Upper lobe of left lung (tissue), 4 donors: ENCODE results near the gene WDR76.

Experiments used
- CTCF ChIP-seq, 6 experiments: fragments of 450-650 bp in 4 of 6; fragments of 200-600 bp in 2 of 6; sonication (generic) in 2 of 6; IDR thresholded peaks; one replicate each; pipeline ENCODE4 v1.5.1; 2016 to 2019; ENCODE audit warnings: antibody characterized with exemption in 6 of 6
- EP300 ChIP-seq, 4 donors: sonication (generic); formaldehyde crosslinking; IDR thresholded peaks; one replicate each; pipeline ENCODE4 v1.5.1; 2017; ENCODE audit warnings: antibody characterized with exemption in 4 of 4, control low read depth in 2 of 4
- POLR2A ChIP-seq, 4 donors: fragments of 450-650 bp; IDR thresholded peaks; one replicate each; pipeline ENCODE4 v1.5.1; 2016 to 2017; ENCODE audit warnings: antibody characterized with exemption in 4 of 4, mild to moderate bottlenecking in 2 of 4

- TF ChIP-seq CTCF (IDR thresholded peaks at IDR 0.05) (no peak), POLR2A (IDR thresholded peaks at IDR 0.05) (no peak), EP300 (IDR thresholded peaks at IDR 0.05) (no peak)
These were observed 18.6 kb downstream of the WDR76 start for GRCh38 chr15:43845421-43845820.
